Prostate gland (tissue), 2 donors: ENCODE data around the gene ST6GAL1. TPM values are rescaled to one million over a fixed set of nuclear protein-coding genes. Genes with fewer than 3 reads are reported as not detected.

Experiments
- DNase-seq: peaks from one replicate; pipeline ENCODE4 v3.0.0-alpha.2; 2019; ENCODE audit warnings: low spot score
- H3K27ac ChIP-seq, 2 donors: fragments of 200-600 bp; sonication (generic); 2 replicates each; pipeline ENCODE4 v1.5.1; 2017 to 2019
- H3K27me3 ChIP-seq: fragments of 200-600 bp; sonication (generic); replicated peaks from 2 replicates; pipeline ENCODE4 v1.5.1; 2019; ENCODE audit not compliant: insufficient read depth
- H3K36me3 ChIP-seq, 2 donors: fragments of 200-600 bp; sonication (generic); 1 replicate in 1 of 2; 2 replicates in 1 of 2; pipeline versions ENCODE4 v1.5.1 to v1.8.1; 2017 to 2019
- H3K4me1 ChIP-seq: fragments of 200-600 bp; sonication (generic); replicated peaks from 2 replicates; pipeline ENCODE4 v1.5.1; 2019
- H3K4me3 ChIP-seq, 2 donors: fragments of 200-600 bp; sonication (generic); 2 replicates each; pipeline ENCODE4 v1.5.1; 2017 to 2019
- H3K9me3 ChIP-seq: fragments of 200-600 bp; sonication (generic); 2 replicates; pipeline ENCODE4 v1.5.1; 2017
- POLR2AphosphoS5 ChIP-seq: sonication (generic); formaldehyde crosslinking; IDR thresholded peaks from one replicate; pipeline ENCODE4 v1.6.1; 2017; ENCODE audit warnings: antibody characterized with exemption
- WGBS: methylation state at CpG from one replicate; pipeline ENCODE4 v1.1.5; 2018; 5-methylcytosine and 5-hydroxymethylcytosine counted together
- intact Hi-C: fragments of 100-400 bp; cut with DNase I; formaldehyde crosslinking; loops from one replicate; pipeline ENCODE4 v1.14.2; 2022
- total RNA-seq, 2 donors: library from RNA; depleted of rRNA; stranded (reverse); fragments of >200 nt; gene quantifications; one replicate each; pipeline ENCODE4 v1.1.0, GENCODE V29; 2016

The ST6GAL1 gene
- total RNA-seq, 2 donors from 2014 or later = 101 to 225 TPM

DNA sequence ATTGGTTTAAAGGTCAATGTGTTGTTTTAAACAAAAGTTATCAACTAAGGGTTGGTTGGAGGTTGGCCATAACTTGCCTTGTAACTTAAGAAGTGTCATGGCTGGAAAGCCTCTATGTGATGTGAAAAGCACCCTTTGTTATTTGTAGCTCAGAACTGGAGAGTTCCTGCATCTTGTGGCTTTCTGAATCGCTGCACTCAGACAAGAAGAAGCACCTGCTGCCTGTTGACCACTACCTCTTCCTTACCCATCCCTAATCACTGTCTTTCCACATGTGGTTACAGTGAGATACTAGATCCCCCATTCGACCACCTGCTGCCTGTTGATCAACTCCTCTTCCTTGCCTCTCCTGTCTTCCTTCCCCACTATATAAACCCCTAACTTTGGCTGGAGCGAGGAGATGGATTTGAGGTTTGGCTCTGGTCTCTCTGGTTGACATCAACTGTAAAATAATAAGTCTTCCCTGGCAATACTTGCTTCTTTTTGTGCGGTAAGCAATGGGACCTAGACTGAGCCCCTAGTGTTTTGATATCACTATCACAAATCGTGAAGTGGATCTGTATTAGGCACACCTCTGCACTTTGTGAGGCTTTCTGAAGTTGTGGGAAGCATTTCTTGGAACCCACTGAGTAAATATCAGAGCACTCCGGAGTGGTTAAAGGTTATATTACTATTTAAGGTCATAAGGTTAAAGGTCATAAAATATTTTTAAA lies 195.1 kb downstream of the ST6GAL1 start:
- TF ChIP-seq POLR2AphosphoS5 = no peak
- no peaks in the 10 kb centered on the region for H3K4me1 ChIP-seq
- no peak overlapping the region for H3K4me3 ChIP-seq
- DNase-seq = no peak
- no peaks in the 10 kb centered on the region for H3K36me3 ChIP-seq
- intact Hi-C loops = no loop called here
- no peaks in the 10 kb centered on the region for H3K27me3 ChIP-seq
- no peak overlapping the region for H3K27ac ChIP-seq
- 79% methylated on average over 6 of the region's 6 CpGs for WGBS
- no peaks in the 10 kb centered on the region for H3K9me3 ChIP-seq

Other genes starting within 250 kb of the ST6GAL1 start
- gene KNG1, start 213.2 kb upstream of the ST6GAL1 start, total RNA-seq = under 1 TPM in 1 of 2 donors, not detected in 1; 0.91 TPM
- gene EIF4A2, start 146.9 kb upstream of the ST6GAL1 start, total RNA-seq = 100 to 1,000 TPM; 291 to 402 TPM
- 10 to 100 TPM; 13.6 to 17.3 TPM for gene RFC4, start 124.0 kb upstream of the ST6GAL1 start, total RNA-seq
- gene ADIPOQ, start 87.8 kb upstream of the ST6GAL1 start, total RNA-seq = not detected
- 10 to 100 TPM; 27.5 to 57.9 TPM for gene RPL39L, start 209.0 kb downstream of the ST6GAL1 start, total RNA-seq